ENCODE results near the gene ERC2. TPM values are rescaled to one million over a fixed set of nuclear protein-coding genes. Genes with fewer than 3 reads are reported as not detected.

The ERC2 gene
- total RNA-seq, 3 donors from 2014 or later (not counting 1 experiment from before 2014, with no cell fraction given) = not detected

GRCh38 chr3:55619046-55619808, 849.0 kb downstream of the ERC2 start:
- no peaks in the 10 kb centered on the region for H3K9me3 Mint-ChIP-seq
- Histone ChIP-seq H3K4me3 (ENCODE audit: low read length) (no peak overlapping the region), H3K9me3 (ENCODE audit: control insufficient read depth, insufficient read depth, low read length) (no peaks in the 10 kb centered on the region), H3K27me3 (ENCODE audit: control insufficient read depth, insufficient read depth, low read length) (no peaks in the 10 kb centered on the region), H3K36me3 (ENCODE audit: control insufficient read depth, insufficient read depth, low read length) (no peaks in the 10 kb centered on the region), H3K27ac (ENCODE audit: low read length) (no peak overlapping the region), H3K4me1 (ENCODE audit: control insufficient read depth, insufficient read depth, low read length) (no peaks in the 10 kb centered on the region)
- ATAC-seq (no peak), DNase-seq (no peak)
- H3K4me3 Mint-ChIP-seq = no peak overlapping the region
- H3K36me3 Mint-ChIP-seq = no peaks in the 10 kb centered on the region
- TF ChIP-seq CTCF (IDR thresholded peaks at IDR 0.05) = no peak
- intact Hi-C loops (cut with micrococcal nuclease) = no loop called here
- 80% methylated on average over 9 of the region's 10 CpGs for WGBS (ENCODE audit: insufficient coverage)
- H3K27ac Mint-ChIP-seq = no peak overlapping the region
- peaks cover 0 to 4% of the 10 kb centered on the region in 2 donors for H3K4me1 Mint-ChIP-seq
- peaks cover 3 to 9% of the 10 kb centered on the region in 2 donors for H3K27me3 Mint-ChIP-seq (ENCODE audit: low read depth in 2 of 2)

GRCh38 chr3:55617385-55617784, 850.9 kb downstream of the ERC2 start:
- H3K4me3 Mint-ChIP-seq = no peak overlapping the region
- H3K27ac Mint-ChIP-seq = no peak overlapping the region
- ATAC-seq (no peak), DNase-seq (no peak)
- H3K36me3 Mint-ChIP-seq = no peaks in the 10 kb centered on the region
- no peaks in the 10 kb centered on the region for H3K36me3 ChIP-seq (ENCODE audit: control insufficient read depth, insufficient read depth, low read length)
- H3K4me1 ChIP-seq (ENCODE audit: control insufficient read depth, insufficient read depth, low read length) = no peaks in the 10 kb centered on the region
- no peak overlapping the region for H3K4me3 ChIP-seq (ENCODE audit: low read length)
- H3K27ac ChIP-seq (ENCODE audit: low read length) = no peak overlapping the region
- H3K27me3 Mint-ChIP-seq (ENCODE audit: low read depth in 2 of 2) = peaks cover 0 to 9% of the 10 kb centered on the region in 2 donors
- intact Hi-C loops (cut with micrococcal nuclease) = no loop called here
- peaks cover 0 to 4% of the 10 kb centered on the region in 2 donors for H3K4me1 Mint-ChIP-seq
- H3K9me3 ChIP-seq (ENCODE audit: control insufficient read depth, insufficient read depth, low read length) = no peaks in the 10 kb centered on the region
- TF ChIP-seq CTCF (IDR thresholded peaks at IDR 0.05) = no peak
- H3K27me3 ChIP-seq (ENCODE audit: control insufficient read depth, insufficient read depth, low read length) = no peaks in the 10 kb centered on the region
- no peaks in the 10 kb centered on the region for H3K9me3 Mint-ChIP-seq
- WGBS (ENCODE audit: insufficient coverage) = 85% methylated on average over 4 of the region's 4 CpGs

- Mint-ChIP-seq H3K4me3 (no peak overlapping the region), H3K36me3 (no peaks in the 10 kb centered on the region), H3K27me3 (ENCODE audit: low read depth in 2 of 2) (peaks cover 0 to 9% of the 10 kb centered on the region in 2 donors), H3K9me3 (no peaks in the 10 kb centered on the region), H3K27ac (no peak overlapping the region), H3K4me1 (peaks cover 0 to 4% of the 10 kb centered on the region in 2 donors)
- Histone ChIP-seq H3K36me3 (ENCODE audit: control insufficient read depth, insufficient read depth, low read length) (no peaks in the 10 kb centered on the region), H3K27ac (ENCODE audit: low read length) (no peak overlapping the region), H3K4me3 (ENCODE audit: low read length) (no peak overlapping the region), H3K27me3 (ENCODE audit: control insufficient read depth, insufficient read depth, low read length) (no peaks in the 10 kb centered on the region), H3K9me3 (ENCODE audit: control insufficient read depth, insufficient read depth, low read length) (no peaks in the 10 kb centered on the region), H3K4me1 (ENCODE audit: control insufficient read depth, insufficient read depth, low read length) (no peaks in the 10 kb centered on the region)
- intact Hi-C loops (cut with micrococcal nuclease) = no loop called here
- no peak for TF ChIP-seq CTCF (IDR thresholded peaks at IDR 0.05)
- DNase-seq (no peak), ATAC-seq (no peak)
- 92% methylated on average over 1 of the region's 3 CpGs for WGBS (ENCODE audit: insufficient coverage)
Measured at GRCh38 chr3:55616803-55617202, 851.5 kb downstream of the ERC2 start.

Data from natural killer cell (primary cell).